ENCODE results near the gene EIF5A.
A peak's percentile ranks its signal among the peaks of the same experiment; 100 is the strongest.

Gene EIF5A

DNA sequence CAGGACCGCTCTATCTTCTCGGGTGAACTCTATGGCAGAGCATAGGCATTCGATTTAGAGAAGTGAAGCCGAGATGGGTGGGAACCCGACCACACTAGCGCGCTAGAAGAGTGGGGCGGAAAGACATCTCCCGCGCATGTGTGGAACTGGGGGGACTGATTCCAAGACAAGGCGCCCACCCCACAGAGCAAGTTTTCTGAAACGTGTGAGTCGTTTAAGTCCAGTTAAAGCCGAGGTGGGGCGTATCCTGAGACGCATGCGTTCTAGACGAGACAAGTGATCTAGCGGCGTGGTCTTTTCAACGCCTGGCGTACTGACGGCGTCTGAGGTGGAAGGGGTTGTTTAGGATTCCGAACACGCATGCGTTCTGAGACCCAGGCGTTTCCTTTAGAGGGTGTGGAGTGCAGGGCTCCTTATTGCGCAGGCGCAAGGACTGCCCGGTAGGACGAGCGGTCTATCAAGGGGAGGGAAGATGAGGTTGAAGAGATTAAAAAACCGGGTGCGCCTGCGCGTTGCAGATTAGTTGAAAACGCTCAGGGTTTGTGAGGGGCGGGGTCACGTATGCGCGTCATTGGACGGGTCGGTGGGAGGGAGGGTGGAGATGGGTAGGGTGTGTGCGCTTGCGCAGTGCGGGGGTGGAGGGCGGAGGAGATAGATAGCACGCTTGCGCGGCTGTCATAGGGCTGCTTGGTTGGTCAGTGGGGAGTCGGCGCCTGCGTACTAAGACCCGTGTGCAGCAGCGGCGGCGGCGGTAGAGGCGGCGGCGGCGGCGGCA lies at the start of gene EIF5A:
Gene EIF5A, plus strand, starts transcription at position 718 of the 775 bp plus-strand sequence. CDS start 2,008 bp downstream, outside the sequence.
- DNase-seq (ENCODE audit: low spot score in 2 of 2) (peak; percentile 99), ATAC-seq (replicated peaks; ENCODE audit: extremely low read depth, poor library complexity, severe bottlenecking) (peak; percentile 65)
- peak within 1 kb of the TSS; percentile 95 for H3K27ac Mint-ChIP-seq (ENCODE audit: low read depth)
- no peaks in the 10 kb centered on the region for H3K27me3 Mint-ChIP-seq
- H3K36me3 Mint-ChIP-seq (ENCODE audit: insufficient read depth): peaks cover 46% of the 10 kb centered on the region
- H3K4me3 Mint-ChIP-seq: peak within 1 kb of the TSS; percentile 79
- H3K9me3 Mint-ChIP-seq: no peaks in the 10 kb centered on the region
- H3K4me1 Mint-ChIP-seq: peaks cover 34% of the 10 kb centered on the region

- H3K27me3 Mint-ChIP-seq: peaks cover 16% of the 10 kb centered on the region
- H3K27ac Mint-ChIP-seq (ENCODE audit: low read depth): no peak overlapping the region
- H3K9me3 Mint-ChIP-seq: no peaks in the 10 kb centered on the region
- no peak for DNase-seq (ENCODE audit: low spot score in 2 of 2)
- peaks cover 34% of the 10 kb centered on the region for H3K36me3 Mint-ChIP-seq (ENCODE audit: insufficient read depth)
- H3K4me3 Mint-ChIP-seq: no peak overlapping the region
- H3K4me1 Mint-ChIP-seq: peaks cover 19% of the 10 kb centered on the region
- no peak for ATAC-seq (replicated peaks; ENCODE audit: extremely low read depth, poor library complexity, severe bottlenecking)
Measured at GRCh38 chr17:7258731-7259554, 48.5 kb upstream of the EIF5A start.

DNA sequence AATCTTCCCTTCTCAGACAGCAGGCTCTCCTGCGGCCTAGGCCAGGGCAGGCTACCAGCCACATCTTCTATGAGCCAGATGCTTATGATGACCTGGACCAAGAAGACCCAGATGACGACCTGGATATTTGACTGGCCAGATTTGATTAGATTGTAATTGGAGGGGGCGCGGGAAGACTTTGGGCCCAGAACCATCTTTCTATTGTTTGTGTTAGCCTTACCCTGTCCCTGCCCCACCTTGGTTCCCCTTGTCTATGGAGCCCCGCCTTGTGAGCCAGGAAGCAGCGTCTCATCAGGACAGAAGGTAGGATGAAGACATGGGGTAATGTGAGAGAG lies 47.9 kb upstream of the EIF5A start:
- DNase-seq (ENCODE audit: low spot score in 2 of 2) (no peak), ATAC-seq (replicated peaks; ENCODE audit: extremely low read depth, poor library complexity, severe bottlenecking) (no peak)
- Mint-ChIP-seq H3K27me3 (peaks cover 22% of the 10 kb centered on the region), H3K36me3 (ENCODE audit: insufficient read depth) (peaks cover 31% of the 10 kb centered on the region), H3K4me1 (peaks cover 22% of the 10 kb centered on the region), H3K4me3 (no peak overlapping the region), H3K9me3 (no peaks in the 10 kb centered on the region), H3K27ac (ENCODE audit: low read depth) (no peak overlapping the region)

- Mint-ChIP-seq H3K9me3 (no peaks in the 10 kb centered on the region), H3K27me3 (peaks cover 22% of the 10 kb centered on the region), H3K4me3 (peak overlapping the region; percentile 18), H3K4me1 (peaks cover 18% of the 10 kb centered on the region), H3K36me3 (ENCODE audit: insufficient read depth) (peaks cover 25% of the 10 kb centered on the region), H3K27ac (ENCODE audit: low read depth) (no peak overlapping the region)
- DNase-seq (ENCODE audit: low spot score in 2 of 2): no peak
- ATAC-seq (replicated peaks; ENCODE audit: extremely low read depth, poor library complexity, severe bottlenecking): no peak
Measured at GRCh38 chr17:7260151-7260550, 47.3 kb upstream of the EIF5A start.

GRCh38 chr17:7260651-7261378 lies 46.6 kb upstream of the EIF5A start:
- H3K36me3 Mint-ChIP-seq (ENCODE audit: insufficient read depth): peaks cover 21% of the 10 kb centered on the region
- H3K27me3 Mint-ChIP-seq: peaks cover 22% of the 10 kb centered on the region
- H3K9me3 Mint-ChIP-seq: no peaks in the 10 kb centered on the region
- ATAC-seq (replicated peaks; ENCODE audit: extremely low read depth, poor library complexity, severe bottlenecking) (peak; percentile 41), DNase-seq (ENCODE audit: low spot score in 2 of 2) (no peak)
- H3K4me1 Mint-ChIP-seq: peaks cover 18% of the 10 kb centered on the region
- no peak overlapping the region for H3K27ac Mint-ChIP-seq (ENCODE audit: low read depth)
- peak overlapping the region; percentile 75 for H3K4me3 Mint-ChIP-seq

GRCh38 chr17:7261379-7262191 lies 45.8 kb upstream of the EIF5A start:
- ATAC-seq (replicated peaks; ENCODE audit: extremely low read depth, poor library complexity, severe bottlenecking) (peak; percentile 10), DNase-seq (ENCODE audit: low spot score in 2 of 2) (no peak)
- Mint-ChIP-seq H3K27ac (ENCODE audit: low read depth) (no peak overlapping the region), H3K9me3 (no peaks in the 10 kb centered on the region), H3K27me3 (peaks cover 28% of the 10 kb centered on the region), H3K4me3 (peak overlapping the region; percentile 75), H3K36me3 (ENCODE audit: insufficient read depth) (peaks cover 16% of the 10 kb centered on the region), H3K4me1 (peaks cover 18% of the 10 kb centered on the region)

GRCh38 chr17:7262192-7262934 lies 45.1 kb upstream of the EIF5A start, which contains the start of gene CLDN7:
CLDN7 (minus strand) TSS chr17:7262478; CDS start chr17:7262043, 435 bp downstream.
- DNase-seq (ENCODE audit: low spot score in 2 of 2) (no peak), ATAC-seq (replicated peaks; ENCODE audit: extremely low read depth, poor library complexity, severe bottlenecking) (no peak)
- Mint-ChIP-seq H3K36me3 (ENCODE audit: insufficient read depth) (peaks cover 9% of the 10 kb centered on the region), H3K9me3 (no peaks in the 10 kb centered on the region), H3K4me3 (peak within 1 kb of the TSS; percentile 77), H3K27me3 (peaks cover 34% of the 10 kb centered on the region), H3K27ac (ENCODE audit: low read depth) (peak within 1 kb of the TSS; percentile 86), H3K4me1 (peaks cover 18% of the 10 kb centered on the region)

GRCh38 chr17:7262935-7263800 lies 44.3 kb upstream of the EIF5A start:
- peaks cover 7% of the 10 kb centered on the region for H3K36me3 Mint-ChIP-seq (ENCODE audit: insufficient read depth)
- ATAC-seq (replicated peaks; ENCODE audit: extremely low read depth, poor library complexity, severe bottlenecking) (peak; percentile 22), DNase-seq (ENCODE audit: low spot score in 2 of 2) (no peak)
- H3K27me3 Mint-ChIP-seq: peaks cover 34% of the 10 kb centered on the region
- peak overlapping the region; percentile 86 for H3K27ac Mint-ChIP-seq (ENCODE audit: low read depth)
- H3K4me1 Mint-ChIP-seq: peaks cover 18% of the 10 kb centered on the region
- H3K9me3 Mint-ChIP-seq: no peaks in the 10 kb centered on the region
- peak overlapping the region; percentile 77 for H3K4me3 Mint-ChIP-seq

DNA sequence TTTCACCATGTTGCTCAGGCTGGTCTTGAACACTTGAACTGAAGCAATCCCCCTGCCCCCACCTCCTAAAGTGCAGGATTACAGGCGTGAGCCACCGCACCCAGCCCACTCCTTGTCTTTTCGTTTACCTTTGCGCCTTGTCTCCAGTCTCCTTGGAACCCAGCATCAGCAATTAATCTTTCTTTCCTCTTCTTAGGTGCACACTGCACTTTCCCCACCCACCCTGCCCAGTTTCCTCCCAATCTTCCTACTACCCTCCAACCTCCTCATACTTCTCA lies 43.7 kb upstream of the EIF5A start:
- ATAC-seq (replicated peaks; ENCODE audit: extremely low read depth, poor library complexity, severe bottlenecking) (no peak), DNase-seq (ENCODE audit: low spot score in 2 of 2) (no peak)
- peaks cover 34% of the 10 kb centered on the region for H3K27me3 Mint-ChIP-seq
- H3K4me3 Mint-ChIP-seq: peak overlapping the region; percentile 77
- no peak overlapping the region for H3K27ac Mint-ChIP-seq (ENCODE audit: low read depth)
- H3K4me1 Mint-ChIP-seq: peaks cover 18% of the 10 kb centered on the region
- peaks cover 7% of the 10 kb centered on the region for H3K36me3 Mint-ChIP-seq (ENCODE audit: insufficient read depth)
- H3K9me3 Mint-ChIP-seq: no peaks in the 10 kb centered on the region

GRCh38 chr17:7266784-7267183 lies 40.6 kb upstream of the EIF5A start:
- ATAC-seq (replicated peaks; ENCODE audit: extremely low read depth, poor library complexity, severe bottlenecking) (no peak), DNase-seq (ENCODE audit: low spot score in 2 of 2) (no peak)
- no peak overlapping the region for H3K4me3 Mint-ChIP-seq
- H3K27ac Mint-ChIP-seq (ENCODE audit: low read depth): no peak overlapping the region
- peaks cover 18% of the 10 kb centered on the region for H3K4me1 Mint-ChIP-seq
- no peaks in the 10 kb centered on the region for H3K9me3 Mint-ChIP-seq
- H3K27me3 Mint-ChIP-seq: peaks cover 44% of the 10 kb centered on the region
- peaks cover 3% of the 10 kb centered on the region for H3K36me3 Mint-ChIP-seq (ENCODE audit: insufficient read depth)

DNA sequence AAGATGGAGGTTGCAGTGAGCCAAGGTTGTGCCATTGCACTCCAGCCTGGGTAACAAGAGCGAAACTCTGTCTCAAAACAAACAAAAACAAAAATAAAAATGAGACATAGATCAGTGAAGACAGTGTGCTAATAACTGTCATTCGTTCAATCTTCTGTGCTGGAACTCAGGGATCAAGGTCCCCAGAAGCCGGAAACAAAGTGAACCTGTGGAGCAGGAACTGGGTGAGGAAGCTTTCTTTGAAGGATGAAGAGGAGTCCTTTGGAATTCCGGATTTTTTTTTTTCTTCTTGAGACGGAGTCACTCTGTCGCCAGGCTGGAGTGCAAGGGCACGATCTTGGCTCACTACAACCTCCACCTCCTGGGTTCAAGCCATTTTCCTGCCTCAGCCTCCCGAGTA lies 28.0 kb upstream of the EIF5A start:
- peaks cover 24% of the 10 kb centered on the region for H3K27me3 Mint-ChIP-seq
- ATAC-seq (replicated peaks; ENCODE audit: extremely low read depth, poor library complexity, severe bottlenecking) (no peak), DNase-seq (ENCODE audit: low spot score in 2 of 2) (no peak)
- H3K4me1 Mint-ChIP-seq: peaks cover 13% of the 10 kb centered on the region
- H3K36me3 Mint-ChIP-seq (ENCODE audit: insufficient read depth): peaks cover 2% of the 10 kb centered on the region
- H3K27ac Mint-ChIP-seq (ENCODE audit: low read depth): no peak overlapping the region
- no peak overlapping the region for H3K4me3 Mint-ChIP-seq
- H3K9me3 Mint-ChIP-seq: no peaks in the 10 kb centered on the region

All from central memory CD8-positive, alpha-beta T cell (primary cell).